ENCODE data around the gene MAP6D1. TPM values are rescaled to one million over a fixed set of nuclear protein-coding genes. Genes with fewer than 3 reads are reported as not detected.
A peak's percentile ranks its signal among the peaks of the same experiment; 100 is the strongest.

The MAP6D1 gene
- total RNA-seq, 4 donors from 2014 or later = 0.42 to 21.6 (median 3.6) TPM

- Histone ChIP-seq H3K36me3 (peaks cover 12 to 96% (median 48%) of the 10 kb centered on the region in 3 donors), H3K27ac (no peak overlapping the region), H3K9me3 (no peaks in the 10 kb centered on the region), H3K27me3 (no peaks in the 10 kb centered on the region), H3K4me1 (no peaks in the 10 kb centered on the region), H3K4me3 (no peak overlapping the region)
- TF ChIP-seq CTCF (IDR thresholded peaks at IDR 0.05) (no peak), POLR2A (IDR thresholded peaks at IDR 0.05) (no peak), EP300 (IDR thresholded peaks at IDR 0.05) (no peak)
- 82 to 83% methylated on average over 6 of the region's 6 CpGs for WGBS, 2 donors
- DNase-seq (ENCODE audit: low spot score in 2 of 2) = no peak
Observed at GRCh38 chr3:183802989-183803388, 22.4 kb downstream of the MAP6D1 start.

- no peak overlapping the region for H3K4me3 ChIP-seq
- H3K4me1 ChIP-seq = no peaks in the 10 kb centered on the region
- no peaks in the 10 kb centered on the region for H3K9me3 ChIP-seq
- H3K27me3 ChIP-seq = no peaks in the 10 kb centered on the region
- WGBS, 2 donors = 85 to 90% methylated on average over 5 of the region's 5 CpGs
- TF ChIP-seq EP300 (IDR thresholded peaks at IDR 0.05) (no peak), CTCF (IDR thresholded peaks at IDR 0.05) (no peak), POLR2A (IDR thresholded peaks at IDR 0.05) (no peak)
- H3K27ac ChIP-seq = no peak overlapping the region
- no peak for DNase-seq (ENCODE audit: low spot score in 2 of 2)
- peaks cover 12 to 92% (median 46%) of the 10 kb centered on the region in 3 donors for H3K36me3 ChIP-seq
Observed at GRCh38 chr3:183801601-183802000, 23.8 kb downstream of the MAP6D1 start.

GRCh38 chr3:183800243-183800863 lies 25.0 kb downstream of the MAP6D1 start:
- peak; percentile 17 to 21 for DNase-seq (ENCODE audit: low spot score in 2 of 2)
- 58 to 77% methylated on average over 8 of the region's 8 CpGs for WGBS, 2 donors
- no peaks in the 10 kb centered on the region for H3K9me3 ChIP-seq
- H3K36me3 ChIP-seq = peaks cover 12 to 80% (median 35%) of the 10 kb centered on the region in 3 donors
- TF ChIP-seq POLR2A (IDR thresholded peaks at IDR 0.05) (no peak), EP300 (IDR thresholded peaks at IDR 0.05) (no peak), CTCF (IDR thresholded peaks at IDR 0.05) (no peak)
- H3K27ac ChIP-seq = no peak overlapping the region
- no peak overlapping the region for H3K4me3 ChIP-seq
- H3K4me1 ChIP-seq = no peaks in the 10 kb centered on the region
- no peaks in the 10 kb centered on the region for H3K27me3 ChIP-seq

- Histone ChIP-seq H3K4me3 (no peak overlapping the region), H3K36me3 (peaks cover 12 to 74% (median 32%) of the 10 kb centered on the region in 3 donors), H3K4me1 (no peaks in the 10 kb centered on the region), H3K27me3 (no peaks in the 10 kb centered on the region), H3K9me3 (no peaks in the 10 kb centered on the region), H3K27ac (no peak overlapping the region)
- WGBS, 2 donors = 75 to 81% methylated on average over 5 of the region's 5 CpGs
- TF ChIP-seq POLR2A (IDR thresholded peaks at IDR 0.05) (no peak), EP300 (IDR thresholded peaks at IDR 0.05) (no peak), CTCF (IDR thresholded peaks at IDR 0.05) (no peak)
- DNase-seq (ENCODE audit: low spot score in 2 of 2) = no peak
Observed at GRCh38 chr3:183799461-183799860, 25.9 kb downstream of the MAP6D1 start.

GRCh38 chr3:183797996-183798395 lies 27.4 kb downstream of the MAP6D1 start:
- DNase-seq (ENCODE audit: low spot score in 2 of 2) = no peak
- Histone ChIP-seq H3K27ac (no peak overlapping the region), H3K4me3 (no peak overlapping the region), H3K27me3 (no peaks in the 10 kb centered on the region), H3K4me1 (no peaks in the 10 kb centered on the region), H3K36me3 (peaks cover 8 to 71% (median 26%) of the 10 kb centered on the region in 3 donors), H3K9me3 (no peaks in the 10 kb centered on the region)
- 85 to 91% methylated on average over 9 of the region's 9 CpGs for WGBS, 2 donors
- TF ChIP-seq POLR2A (IDR thresholded peaks at IDR 0.05) (no peak), CTCF (IDR thresholded peaks at IDR 0.05) (no peak), EP300 (IDR thresholded peaks at IDR 0.05) (no peak)

All from tibial nerve (tissue), 4 donors.